HL-60/S4 treated with phorbol 12-myristate 13-acetate at 8.2 ng/mL for 4 days and 3 days (cell line): Measurements from ENCODE around the gene WHRN.

Experiments
- in situ Hi-C: fragments of 300-500 bp; cut with MboI; formaldehyde crosslinking; loops from 2 replicates; pipeline ENCODE4 v1.15.0; 2022; ENCODE audit warnings: low sequenced_read_pairs

Gene WHRN

DNA sequence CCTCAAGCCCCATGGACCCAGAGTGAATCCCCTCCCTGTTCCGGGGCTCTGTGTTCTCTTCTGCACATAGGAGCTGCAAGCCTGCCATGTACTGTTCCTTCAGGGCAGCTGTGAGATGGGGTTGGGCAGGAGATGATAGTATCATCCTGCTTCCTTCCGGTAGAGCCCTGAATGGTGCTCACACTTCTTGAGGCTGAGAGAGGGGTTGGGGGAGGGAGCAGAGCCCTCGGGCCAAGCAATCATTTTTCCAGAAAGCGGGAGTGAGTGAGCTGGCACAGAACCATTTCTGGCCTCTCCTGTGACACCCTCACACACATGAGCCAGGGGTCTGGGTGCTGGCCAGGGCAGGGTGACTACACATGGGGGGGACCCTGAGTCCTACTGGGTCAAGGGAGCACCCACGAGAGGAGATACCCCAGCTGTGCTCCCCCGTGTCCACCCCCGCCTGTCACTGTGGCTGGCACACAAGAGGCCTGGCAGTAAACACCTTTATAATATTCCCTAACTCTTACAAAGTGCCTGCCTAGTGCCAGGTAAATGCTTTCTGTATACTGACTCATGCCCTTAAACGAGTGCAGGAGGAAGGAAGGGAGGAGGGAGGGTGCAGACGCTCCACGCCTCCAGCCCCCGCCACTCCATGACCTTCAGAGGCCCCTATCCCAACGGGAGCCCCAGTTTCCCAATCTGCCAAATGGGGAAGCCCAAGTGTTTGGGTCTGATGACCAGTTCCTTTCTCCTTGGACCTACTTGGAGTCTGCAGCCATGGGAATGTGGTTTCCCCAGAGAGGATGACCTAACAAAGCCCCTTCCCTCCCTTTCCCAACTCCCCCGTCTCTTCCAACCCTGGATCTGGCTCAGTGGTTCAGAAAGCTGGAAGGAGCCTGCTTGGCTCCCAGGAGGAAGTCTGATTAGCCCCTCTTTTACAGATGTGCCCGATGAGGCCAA lies 133.0 kb downstream of the WHRN start:
- in situ Hi-C loops: no loop called here

DNA sequence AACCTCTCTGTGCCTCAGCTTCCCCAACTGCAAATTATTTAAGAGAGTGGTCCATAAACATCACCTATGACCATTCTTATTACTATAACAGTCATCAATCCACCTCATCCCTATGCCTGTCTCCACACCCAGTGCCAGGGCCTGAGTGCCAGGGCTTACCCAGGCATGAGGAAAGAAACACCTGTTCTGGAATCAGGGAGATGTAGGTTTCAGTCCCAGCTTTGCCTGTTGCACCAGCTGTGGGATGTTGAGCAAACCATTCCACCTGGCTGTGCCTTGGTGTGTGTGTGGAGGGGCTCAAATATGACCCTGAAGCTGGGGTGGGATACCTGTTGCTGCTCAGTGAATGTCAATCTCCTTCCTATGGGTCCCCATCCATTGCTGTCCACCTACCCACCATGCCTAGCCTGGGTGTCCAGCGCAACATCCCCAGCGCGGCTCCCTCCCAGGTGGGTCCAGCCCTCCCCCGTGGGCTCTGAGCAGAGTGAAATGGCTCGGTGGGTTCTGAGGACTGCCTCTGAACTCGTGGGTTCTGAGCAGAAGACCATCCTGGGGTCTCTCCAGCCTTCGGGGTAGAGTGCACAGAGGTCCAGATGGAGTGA lies 133.8 kb downstream of the WHRN start:
- in situ Hi-C loops: no loop called here

DNA sequence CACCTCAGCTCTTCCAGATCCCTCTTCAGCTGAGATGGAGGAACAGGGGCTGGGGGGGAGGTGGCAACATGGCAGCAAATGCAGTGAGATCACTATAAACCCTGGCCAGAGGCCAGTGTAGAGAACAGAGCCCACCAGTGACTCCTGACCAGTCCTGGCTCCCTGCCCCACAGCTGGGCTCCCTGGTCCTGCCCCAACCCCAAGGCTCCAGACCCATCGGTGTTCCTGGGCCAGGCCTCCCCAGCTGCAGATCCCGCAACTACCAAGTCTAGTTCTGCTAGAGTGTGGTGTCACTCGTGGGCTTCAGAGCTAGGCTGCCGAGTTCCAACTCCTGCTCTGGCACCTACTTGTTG lies 134.3 kb downstream of the WHRN start:
- in situ Hi-C loops: no loop called here

DNA sequence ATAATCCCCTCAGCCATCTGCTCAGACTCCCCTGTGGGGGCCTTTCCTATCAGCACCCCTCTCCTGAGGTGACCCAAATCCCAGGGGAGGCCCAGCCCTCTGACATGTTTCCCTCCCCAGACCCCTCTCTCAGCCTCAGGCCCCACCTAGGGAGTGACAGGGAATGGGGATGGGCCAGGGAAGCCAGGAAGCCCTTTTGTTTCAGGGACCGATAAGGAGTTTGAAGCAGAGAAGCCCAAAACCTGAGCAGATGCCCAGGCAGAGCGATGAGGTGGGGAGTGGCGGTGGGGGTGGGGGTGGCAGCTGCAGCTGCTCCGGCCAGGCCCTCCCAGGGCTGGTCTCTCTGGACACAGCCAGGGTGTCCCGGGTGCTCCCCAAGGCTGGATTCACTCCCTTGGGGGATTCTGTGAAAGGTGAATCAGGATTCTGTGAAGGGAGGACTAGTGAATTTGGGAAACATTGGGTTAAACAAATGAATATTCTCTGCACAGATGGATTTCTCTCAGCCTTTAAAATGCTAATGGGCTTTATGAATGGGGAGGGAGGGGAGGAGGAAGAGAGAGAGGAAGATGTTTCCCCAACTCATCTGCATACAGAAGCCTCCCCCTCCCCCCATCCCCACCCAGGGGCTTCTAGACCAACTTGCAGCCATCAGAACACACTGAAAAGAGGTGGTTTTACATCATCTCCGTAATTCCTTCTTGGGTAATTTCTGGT lies 134.9 kb downstream of the WHRN start:
- in situ Hi-C loops: no loop called here

DNA sequence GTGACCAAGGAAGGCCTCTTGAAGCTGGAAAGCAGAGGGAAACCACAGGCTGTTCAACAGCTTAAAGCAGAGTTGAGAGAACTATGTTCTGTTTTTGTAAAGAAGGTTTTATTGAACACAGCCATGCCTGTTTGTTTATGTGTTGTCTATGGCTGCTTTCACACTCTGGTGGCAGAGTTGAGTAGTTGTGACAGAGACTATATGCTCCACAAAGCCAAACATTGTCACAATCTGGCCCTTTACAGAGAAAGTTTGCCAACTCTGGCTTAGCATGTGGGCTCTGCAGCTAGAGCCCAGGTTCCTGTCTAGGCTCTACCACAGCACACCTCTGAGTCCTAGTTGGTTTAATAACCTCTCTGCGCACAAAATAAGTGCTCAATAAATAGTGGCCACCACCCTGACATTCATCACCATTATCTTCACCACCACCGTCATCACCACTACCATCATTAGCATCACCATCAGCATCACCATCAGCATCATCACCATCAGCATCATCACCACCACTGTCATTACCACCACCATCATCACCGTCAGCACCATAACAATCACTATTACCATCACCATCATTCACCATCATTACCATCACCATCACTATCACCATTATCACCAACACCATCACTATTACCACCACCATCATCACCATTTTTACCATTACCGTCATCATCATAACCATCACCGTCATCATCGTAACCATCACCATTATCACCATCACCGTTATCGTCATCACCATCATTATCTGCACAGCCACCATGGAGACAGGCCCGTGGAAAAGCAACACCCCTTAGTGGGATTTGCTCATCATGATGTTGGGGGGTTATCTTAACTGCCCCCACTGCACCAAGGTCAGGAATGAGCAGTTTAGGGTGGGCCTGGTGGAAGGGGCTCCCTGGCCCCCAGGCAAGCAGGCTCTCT lies 135.8 kb downstream of the WHRN start:
- in situ Hi-C loops: no loop called here

DNA sequence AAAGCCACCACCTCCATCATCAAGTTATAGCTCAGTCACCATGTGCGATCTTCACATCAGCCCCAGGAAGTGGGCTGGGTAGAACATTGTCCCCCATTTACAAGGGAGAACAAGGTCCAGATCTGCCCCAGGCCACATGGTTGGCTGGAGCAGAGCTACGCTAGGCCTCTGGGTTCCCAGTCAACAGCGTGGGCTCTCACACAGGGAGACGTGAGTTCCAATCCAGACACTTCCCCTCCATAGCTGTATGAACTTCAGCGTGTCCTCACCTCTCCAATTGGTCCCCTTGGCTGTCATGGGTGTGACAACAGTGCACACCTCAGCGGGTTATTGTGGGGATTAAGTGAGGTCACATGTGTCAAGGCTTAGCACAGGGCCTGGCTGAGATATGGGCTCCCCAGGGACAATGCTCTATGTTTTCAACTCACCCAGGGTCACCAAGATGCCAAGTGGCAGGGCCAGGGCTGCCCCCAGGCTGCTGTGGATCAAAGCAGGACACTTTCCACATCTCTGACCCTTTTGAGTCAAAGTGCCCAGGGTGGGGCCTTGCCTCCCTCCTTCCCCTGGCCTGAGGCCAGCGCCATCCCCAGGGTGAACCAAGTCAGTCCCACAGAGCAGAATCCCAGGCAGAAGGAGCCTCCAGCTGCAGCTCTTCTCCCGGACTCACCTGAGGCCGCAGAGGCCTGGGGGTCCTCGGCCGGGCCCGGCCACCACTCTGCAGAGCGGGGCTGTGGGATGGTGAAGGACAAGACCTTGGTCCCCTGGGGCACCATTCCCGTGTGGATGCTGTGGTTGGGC lies 137.3 kb downstream of the WHRN start:
- in situ Hi-C loops: no loop called here

DNA sequence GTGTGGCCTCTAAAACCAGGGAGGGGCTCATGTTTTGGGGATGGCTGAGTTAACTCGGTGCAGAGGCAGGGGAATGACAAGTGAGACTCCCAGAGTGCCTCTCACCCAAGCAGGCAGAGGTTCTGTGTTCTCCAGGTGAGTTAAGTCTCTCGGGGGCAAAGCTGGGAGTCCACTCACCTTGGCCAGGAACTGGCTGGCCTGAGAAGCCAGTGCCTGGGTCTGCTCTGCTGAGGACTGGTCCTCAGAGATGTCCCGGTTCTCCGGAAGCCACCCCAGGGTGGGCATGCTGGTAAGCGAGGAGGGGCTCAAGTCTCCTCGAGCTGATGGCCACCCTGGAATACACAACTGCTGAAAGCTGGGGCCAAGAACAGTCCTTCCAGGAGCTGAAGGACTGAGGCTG lies 137.9 kb downstream of the WHRN start:
- in situ Hi-C loops: no loop called here

DNA sequence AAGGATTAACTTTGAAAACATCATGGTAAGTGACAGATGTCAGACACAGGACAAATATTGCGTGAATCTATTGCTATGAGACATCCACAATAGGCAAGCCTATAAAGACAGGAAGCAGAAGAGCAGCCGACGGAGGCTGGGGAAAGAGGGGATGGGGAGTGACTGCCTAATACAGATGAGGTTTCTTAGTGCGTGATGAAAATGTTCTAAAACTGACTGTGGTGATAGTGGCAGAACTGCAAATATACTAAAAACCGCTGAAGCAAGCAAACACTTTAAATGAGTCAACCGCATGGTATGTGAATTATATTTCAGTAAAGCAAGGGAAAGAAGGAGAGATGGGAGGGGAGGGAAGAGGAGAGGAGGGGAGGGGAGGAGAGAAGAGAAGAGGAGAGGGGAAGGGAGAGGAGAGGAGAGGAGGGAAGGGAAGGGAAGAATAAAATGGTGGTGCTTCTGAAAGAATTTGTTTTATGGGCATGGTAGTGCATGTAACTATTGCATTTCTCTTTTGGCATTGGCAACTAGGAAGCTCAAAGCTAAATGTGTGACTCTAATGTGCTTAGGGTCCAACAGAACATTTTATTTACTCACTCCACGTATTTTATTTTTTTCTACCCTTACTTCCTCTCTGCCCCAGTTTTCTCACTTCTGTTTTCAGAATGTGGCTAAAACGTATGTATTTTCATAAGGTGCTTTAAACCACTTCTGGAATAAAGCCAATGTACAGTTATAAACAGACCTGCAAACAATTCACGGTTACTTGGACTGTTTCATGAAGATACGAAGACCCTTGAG lies 138.7 kb downstream of the WHRN start:
- in situ Hi-C loops: no loop called here

DNA sequence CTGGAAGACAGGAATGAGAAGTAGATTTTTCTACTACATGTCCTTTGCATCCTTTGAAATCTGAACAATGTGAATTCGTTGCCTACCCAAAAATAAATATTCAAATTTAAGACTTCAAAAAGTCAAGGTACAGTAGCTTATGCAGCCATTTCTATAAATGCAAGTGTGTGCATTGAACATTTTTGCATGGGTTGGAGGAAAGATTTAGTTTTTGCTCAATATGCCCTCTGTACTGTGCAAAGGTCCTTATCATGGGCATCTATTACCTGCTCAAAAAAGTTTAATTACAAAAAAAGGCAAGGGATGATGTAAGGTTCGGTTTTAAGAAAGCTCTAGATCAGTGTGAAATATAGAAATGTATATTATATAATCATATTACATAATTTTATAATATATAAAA lies 140.1 kb downstream of the WHRN start:
- in situ Hi-C loops: no loop called here

DNA sequence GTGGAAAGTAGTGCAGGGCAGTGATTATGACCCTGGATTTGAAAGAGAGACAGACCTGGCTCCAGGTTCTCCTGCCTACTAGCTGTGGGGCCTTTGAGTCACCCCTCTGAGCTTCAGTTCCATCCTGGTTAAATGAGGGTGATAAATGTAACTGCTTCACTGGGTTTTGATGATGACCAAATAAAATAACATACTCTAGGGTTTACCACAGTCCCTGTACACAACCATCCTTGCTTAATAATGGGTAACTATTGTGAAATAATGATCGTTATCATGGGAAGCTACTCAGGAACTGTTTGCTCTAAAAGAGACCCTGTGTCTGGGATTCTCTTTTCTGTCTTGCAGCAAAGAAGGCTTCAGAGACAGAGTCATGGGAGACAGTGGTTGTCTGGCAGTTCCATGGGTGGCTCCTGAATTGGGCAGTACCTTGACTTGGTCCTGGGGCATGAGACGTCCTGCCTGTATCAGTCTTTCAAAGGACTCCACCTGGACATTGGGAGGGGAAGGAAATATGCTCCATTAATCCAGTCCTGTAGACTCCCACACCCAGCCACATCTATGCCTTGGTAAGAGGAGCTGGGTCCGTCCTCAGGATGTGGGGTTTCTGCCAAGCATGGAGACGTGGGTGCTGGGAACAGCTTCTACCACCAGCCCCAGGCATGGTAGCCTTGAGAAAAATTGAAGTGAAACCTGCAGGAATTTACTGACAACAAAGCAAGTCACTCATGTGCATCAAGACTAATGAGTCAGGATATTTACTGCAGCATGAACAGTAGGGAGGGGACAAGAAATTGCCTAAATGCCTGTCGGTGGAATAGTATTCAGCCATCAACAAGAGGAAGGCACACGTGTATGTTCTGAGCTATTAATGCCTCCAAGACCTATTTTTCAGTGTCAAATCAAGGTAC lies 140.9 kb downstream of the WHRN start:
- in situ Hi-C loops: no loop called here

DNA sequence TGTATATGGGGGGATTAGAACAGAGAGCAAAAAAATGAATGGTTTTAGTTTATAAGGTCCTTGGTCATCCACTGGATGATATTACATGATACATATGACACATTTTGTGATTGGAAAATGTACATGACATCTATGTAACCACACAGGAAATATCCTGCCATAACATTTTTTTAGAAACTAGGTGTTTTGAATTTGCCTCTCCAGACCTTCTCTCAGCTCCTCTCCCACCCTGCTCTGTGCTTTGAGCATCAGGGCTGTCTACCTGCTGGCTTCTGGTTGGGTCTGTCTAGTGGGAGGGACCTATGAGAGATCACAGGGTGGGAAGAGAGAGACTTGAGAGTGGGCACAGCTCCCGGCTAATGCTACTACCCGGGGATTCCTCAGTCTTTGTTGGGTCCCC lies 141.8 kb downstream of the WHRN start:
- in situ Hi-C loops: no loop called here

DNA sequence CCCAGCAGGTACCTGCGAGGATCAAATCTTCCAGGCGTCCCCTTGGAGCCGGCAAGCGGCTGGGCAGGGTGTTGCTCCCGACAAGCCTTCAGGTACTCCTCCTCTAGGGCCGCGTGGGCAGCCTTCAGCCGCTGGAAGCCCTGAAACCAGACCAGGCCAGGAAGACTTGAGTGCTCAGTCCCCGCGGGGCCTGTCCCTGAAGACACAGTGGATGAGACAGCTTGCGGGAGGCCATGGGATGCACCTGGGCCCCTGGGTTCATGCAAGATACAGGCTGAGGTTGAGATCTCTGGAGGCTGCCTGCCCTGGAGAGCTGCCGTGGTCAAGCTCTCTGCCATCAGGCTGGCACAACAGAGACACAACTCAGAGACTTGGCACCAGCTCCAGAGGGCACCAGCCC lies 142.9 kb downstream of the WHRN start:
- in situ Hi-C loops: no loop called here

DNA sequence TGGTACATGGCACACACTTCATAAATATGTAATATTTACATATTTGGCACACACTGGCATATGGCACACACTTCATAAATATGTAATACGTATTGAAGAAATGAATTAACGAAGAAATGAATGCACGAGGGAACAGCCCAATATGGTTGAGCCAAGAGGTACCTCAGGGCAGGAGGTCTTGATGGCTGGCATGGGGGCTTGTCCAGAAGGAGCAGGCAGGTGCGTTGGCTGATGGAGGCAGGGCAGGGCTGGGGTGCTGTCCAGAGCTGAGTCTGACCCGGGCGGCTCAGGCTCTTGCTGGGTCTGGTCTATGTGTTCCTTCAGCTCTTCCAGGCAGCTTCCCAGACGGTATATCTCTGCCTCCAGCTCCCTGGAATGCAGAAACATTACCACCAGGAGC lies 143.7 kb downstream of the WHRN start:
- in situ Hi-C loops: no loop called here

DNA sequence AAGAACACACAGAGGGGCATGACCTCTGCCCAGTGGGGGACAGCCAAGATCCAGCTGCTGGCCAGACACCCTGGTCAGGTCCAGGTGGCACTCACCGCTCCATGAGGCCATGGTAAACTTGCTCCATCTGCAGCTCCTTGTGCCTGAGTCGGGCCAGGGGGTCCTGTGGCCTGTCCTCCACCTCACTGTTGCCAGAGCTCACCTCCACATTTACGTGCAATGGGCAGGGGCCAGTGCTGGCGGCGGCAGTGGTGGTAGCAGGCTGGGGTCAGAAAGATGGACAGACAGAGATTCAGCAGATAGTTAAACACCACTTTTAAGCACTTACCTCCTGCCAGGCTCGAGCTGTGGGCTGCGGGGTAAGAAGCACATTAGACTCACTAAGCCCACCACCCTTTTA lies 145.5 kb downstream of the WHRN start:
- in situ Hi-C loops: no loop called here

DNA sequence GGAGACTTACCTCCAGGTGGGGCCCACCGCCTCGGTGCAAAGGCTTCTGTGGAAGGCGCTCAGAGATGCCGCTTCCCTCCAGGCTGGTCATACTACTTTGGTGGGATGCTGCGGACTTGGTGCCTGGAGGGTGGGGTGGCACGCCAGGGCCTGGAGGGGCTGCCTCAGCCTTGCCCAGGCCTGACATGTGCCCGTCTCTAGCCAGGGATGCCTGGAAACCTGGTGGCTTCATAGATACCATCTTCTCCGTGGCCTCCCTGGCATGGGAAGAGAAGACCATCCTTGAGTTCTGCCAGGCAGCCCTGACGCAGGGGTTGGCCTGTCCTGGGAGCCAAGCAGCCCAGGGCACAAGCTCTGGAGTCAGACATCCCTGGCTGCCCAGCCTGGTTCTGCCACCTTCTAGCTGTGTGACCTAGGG lies 147.4 kb downstream of the WHRN start:
- in situ Hi-C loops: no loop called here

DNA sequence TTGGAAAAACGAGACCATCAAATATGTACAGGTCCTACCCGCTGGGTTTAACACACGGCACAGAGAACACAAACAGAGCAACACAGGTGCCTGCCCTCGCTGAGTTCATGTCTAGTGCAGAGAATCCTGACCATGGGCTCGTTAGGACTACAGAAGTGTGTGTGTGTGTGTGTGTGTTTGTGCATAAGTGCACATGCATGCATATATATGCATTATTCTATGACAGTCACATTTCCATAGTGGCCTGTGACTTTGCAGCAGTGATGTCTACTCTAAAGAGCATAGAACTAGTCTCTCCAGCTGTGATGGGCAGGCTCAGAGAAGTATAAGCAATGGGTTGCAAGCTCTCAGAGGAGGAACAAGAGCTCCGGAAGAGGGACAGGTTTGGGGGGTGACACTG lies 147.9 kb downstream of the WHRN start:
- in situ Hi-C loops: no loop called here

DNA sequence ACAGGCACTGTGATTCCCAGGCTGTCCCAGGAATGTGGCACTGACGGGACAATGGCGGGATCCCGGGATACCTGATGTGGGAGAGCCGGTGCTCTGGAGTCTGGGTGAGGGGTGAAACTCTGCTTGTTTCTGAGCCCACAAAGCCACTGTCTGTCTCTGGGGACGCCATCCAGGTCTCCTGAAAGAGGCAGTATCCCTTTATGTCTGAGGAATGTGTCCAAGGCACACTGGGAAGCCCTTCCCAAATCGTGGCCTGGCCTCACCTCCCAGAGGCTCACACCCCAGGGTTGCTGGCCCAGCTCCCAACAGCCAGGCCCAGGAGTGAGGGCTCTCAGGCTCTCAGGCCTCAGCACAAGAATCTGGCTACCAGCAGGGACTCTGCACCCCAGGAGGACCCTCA lies 148.5 kb downstream of the WHRN start:
- in situ Hi-C loops: no loop called here

DNA sequence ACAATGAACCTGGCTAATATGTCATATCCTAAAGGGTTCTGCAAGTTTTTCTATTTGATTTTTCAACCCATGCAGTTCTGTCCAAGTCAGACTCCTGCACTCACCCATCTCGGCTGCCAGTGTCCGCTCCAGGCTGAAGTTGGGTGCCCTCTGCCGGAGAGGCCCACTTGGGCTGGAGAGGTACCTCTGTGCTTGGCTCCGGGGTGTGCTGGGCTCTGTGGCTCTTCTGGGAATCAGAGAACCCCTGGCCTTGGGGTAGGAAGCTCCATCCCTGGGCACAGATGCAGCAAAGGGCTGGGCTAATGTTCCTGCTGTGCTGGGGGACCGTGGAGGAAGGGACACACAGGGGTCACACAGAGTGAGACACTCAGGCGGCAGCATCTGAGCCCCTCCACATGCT lies 149.5 kb downstream of the WHRN start:
- in situ Hi-C loops: no loop called here
